ENCODE data around the gene KCNK15.

GRCh38 chr20:44790638-44791393 lies 45.2 kb downstream of the KCNK15 start:
- no peak for TF ChIP-seq CTCF (IDR thresholded peaks at IDR 0.05)
- TF ChIP-seq EZH2 (IDR thresholded peaks at IDR 0.05) = no peak

All from neural progenitor cell (in vitro differentiated cells).